ENCODE results near the gene MICAL1. TPM values are rescaled to one million over a fixed set of nuclear protein-coding genes. Genes with fewer than 3 reads are reported as not detected.

Gene MICAL1
- total RNA-seq, 1 experiment from 2014 or later, result 9.1 TPM

DNA sequence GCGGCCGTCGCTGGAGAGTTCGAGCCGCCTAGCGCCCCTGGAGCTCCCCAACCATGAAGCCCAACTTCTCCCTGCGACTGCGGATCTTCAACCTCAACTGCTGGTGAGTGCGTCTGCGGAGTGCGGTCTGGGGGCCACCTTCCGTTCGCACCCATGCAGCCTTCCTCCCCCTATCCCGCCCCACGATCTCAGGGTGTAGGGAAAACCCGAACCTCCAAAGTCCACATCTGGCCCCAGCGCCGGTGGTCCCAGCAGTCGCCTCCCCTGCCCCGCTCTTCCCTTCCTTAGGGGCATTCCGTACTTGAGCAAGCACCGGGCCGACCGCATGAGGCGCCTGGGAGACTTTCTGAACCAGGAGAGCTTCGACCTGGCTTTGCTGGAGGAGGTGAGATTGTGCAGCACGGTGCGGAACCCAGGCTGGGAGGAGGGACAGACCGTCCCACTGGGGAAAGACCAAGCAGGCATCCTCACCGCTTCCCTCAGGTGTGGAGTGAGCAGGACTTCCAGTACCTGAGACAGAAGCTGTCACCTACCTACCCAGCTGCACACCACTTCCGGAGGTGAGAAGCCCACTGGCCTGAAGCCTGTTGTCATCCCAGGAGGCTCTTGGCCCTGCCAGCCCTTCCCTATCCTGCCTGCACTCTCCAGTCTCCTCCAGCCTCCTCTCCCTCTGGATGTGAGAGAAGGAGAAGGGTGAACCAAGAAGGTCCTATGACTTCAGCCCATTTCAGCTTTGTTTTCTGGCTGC, 14.3 kb downstream of the MICAL1 start:
- DNase-seq (peak; percentile 37), ATAC-seq (peak; percentile 53)
- TSS peak; percentile 33 for BruUV-seq (replicated peaks)
- Histone ChIP-seq H3K4me2 (ENCODE audit: low read length) (peak overlapping the region; percentile 80), H3F3A (ENCODE audit: low read length, unreplicated experiment) (no peaks in the 10 kb centered on the region), H3K9me3 (ENCODE audit: low read length) (no peaks in the 10 kb centered on the region), H4K20me1 (ENCODE audit: low read length) (no peaks in the 10 kb centered on the region), H2AFZ (ENCODE audit: low read length) (peak overlapping the region; percentile 86), H3K27me3 (ENCODE audit: low read length) (no peaks in the 10 kb centered on the region), H3K36me3 (ENCODE audit: low read depth, low read length) (no peaks in the 10 kb centered on the region), H3K4me1 (ENCODE audit: insufficient read depth, low read length) (peaks cover 14% of the 10 kb centered on the region; the same call in 1 of the 2 replicates), H3K79me2 (ENCODE audit: low read length) (peaks cover 16% of the 10 kb centered on the region), H3K27ac (ENCODE audit: low read length) (peak overlapping the region; percentile 36; the same call in 1 of the 2 replicates), H3K9ac (ENCODE audit: low read length) (peak overlapping the region; percentile 86), H3K4me3 (ENCODE audit: low read length) (peak overlapping the region; percentile 84), H3K9me2 (replicated peaks; ENCODE audit: low read length) (no peaks in the 10 kb centered on the region)
- intact Hi-C loops (cut with micrococcal nuclease), result loop anchor here (1.0 kb wide), 1 partner anchor 14 kb away; the partner anchor contains the start of gene MICAL1
- CTCF ChIA-PET, result interaction anchor here (0.5 kb wide), 1 partner anchor 348 kb away, joined by 3 read pairs; no protein-coding TSS in a partner anchor
- POLR2A ChIA-PET (ENCODE audit: unreplicated experiment), result interaction anchor here (0.5 to 0.6 kb wide), 4 partner anchors 12 to 883 kb away, joined by 3 to 9 read pairs (median 6); partner anchors contain the start of gene CEP57L1
- TF ChIP-seq, protein P1, sequence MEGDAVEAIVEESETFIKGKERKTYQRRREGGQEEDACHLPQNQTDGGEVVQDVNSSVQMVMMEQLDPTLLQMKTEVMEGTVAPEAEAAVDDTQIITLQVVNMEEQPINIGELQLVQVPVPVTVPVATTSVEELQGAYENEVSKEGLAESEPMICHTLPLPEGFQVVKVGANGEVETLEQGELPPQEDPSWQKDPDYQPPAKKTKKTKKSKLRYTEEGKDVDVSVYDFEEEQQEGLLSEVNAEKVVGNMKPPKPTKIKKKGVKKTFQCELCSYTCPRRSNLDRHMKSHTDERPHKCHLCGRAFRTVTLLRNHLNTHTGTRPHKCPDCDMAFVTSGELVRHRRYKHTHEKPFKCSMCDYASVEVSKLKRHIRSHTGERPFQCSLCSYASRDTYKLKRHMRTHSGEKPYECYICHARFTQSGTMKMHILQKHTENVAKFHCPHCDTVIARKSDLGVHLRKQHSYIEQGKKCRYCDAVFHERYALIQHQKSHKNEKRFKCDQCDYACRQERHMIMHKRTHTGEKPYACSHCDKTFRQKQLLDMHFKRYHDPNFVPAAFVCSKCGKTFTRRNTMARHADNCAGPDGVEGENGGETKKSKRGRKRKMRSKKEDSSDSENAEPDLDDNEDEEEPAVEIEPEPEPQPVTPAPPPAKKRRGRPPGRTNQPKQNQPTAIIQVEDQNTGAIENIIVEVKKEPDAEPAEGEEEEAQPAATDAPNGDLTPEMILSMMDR (conservative IDR thresholded peaks at IDR 0.05; ENCODE audit: low read depth, low read length), result no peak; the same call in 1 of the 2 replicates
- TF ChIP-seq EZH2phosphoT487 (IDR thresholded peaks at IDR 0.05; ENCODE audit: borderline replicate concordance, low read length) (no peak), EZH2 (IDR thresholded peaks at IDR 0.05; ENCODE audit: low read length, unreplicated experiment) (no peak)

DNA sequence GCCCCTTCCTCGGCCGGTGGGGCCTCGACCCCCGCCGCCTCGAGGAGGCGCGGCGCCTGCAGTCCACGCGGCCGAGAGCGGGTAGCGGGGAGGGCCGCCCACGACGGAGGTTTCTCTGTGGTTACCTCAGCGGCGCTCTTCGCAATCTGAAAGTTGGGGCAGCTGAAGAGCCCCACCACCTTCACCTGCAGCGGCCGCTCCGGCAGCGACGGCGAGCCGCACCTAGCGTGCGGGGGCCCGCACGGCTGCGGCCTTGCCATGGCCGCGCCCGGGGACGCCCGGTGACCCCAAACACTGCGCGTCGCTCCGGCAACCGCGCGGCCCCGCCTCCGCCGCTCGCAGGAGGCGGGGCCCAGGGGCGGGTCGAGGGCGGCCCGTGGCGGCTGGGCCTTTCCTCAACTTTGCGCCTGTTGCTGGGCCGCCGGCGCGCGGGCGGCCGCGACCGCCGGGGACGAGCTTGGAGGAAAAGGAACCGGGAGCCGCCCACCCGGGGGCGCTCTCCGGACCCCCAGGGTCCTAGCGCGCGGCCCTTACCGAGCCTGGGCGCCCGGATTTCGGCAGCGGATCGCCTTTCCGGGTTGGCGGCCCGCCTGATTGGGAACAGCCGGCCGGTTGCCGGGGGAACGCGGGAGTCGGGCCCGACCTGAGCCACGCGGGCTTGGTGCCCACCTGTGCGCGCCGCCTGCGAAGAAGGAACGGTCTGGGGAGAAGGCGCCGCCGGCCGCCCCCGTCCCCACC, 15.1 kb downstream of the MICAL1 start, which contains the start of the genes PPIL6 and SMPD2:
PPIL6 (minus strand) TSS at position 298 of the 738 bp plus-strand sequence; CDS start at position 260, 38 bp downstream.
SMPD2 (plus strand) TSS at position 394 of the 738 bp plus-strand sequence. CDS start 398 bp downstream, outside the sequence.
- Histone ChIP-seq H3K36me3 (ENCODE audit: low read depth, low read length) (no peaks in the 10 kb centered on the region), H3K27ac (ENCODE audit: low read length) (peak within 1 kb of the TSS; percentile 36), H3K9me3 (ENCODE audit: low read length) (no peaks in the 10 kb centered on the region), H3K4me2 (ENCODE audit: low read length) (peak within 1 kb of the TSS; percentile 80), H4K20me1 (ENCODE audit: low read length) (no peaks in the 10 kb centered on the region), H3K27me3 (ENCODE audit: low read length) (no peaks in the 10 kb centered on the region), H3F3A (ENCODE audit: low read length, unreplicated experiment) (no peaks in the 10 kb centered on the region), H3K9ac (ENCODE audit: low read length) (peak within 1 kb of the TSS; percentile 86), H2AFZ (ENCODE audit: low read length) (peak within 1 kb of the TSS; percentile 86), H3K79me2 (ENCODE audit: low read length) (peaks cover 16% of the 10 kb centered on the region), H3K4me1 (ENCODE audit: insufficient read depth, low read length) (peaks cover 14% of the 10 kb centered on the region; the same call in 1 of the 2 replicates), H3K4me3 (ENCODE audit: low read length) (peak within 1 kb of the TSS; percentile 84), H3K9me2 (replicated peaks; ENCODE audit: low read length) (no peaks in the 10 kb centered on the region)
- ChIA-PET CTCF (interaction anchor here (0.5 kb wide), 1 partner anchor 347 kb away, joined by 3 read pairs; no protein-coding TSS in a partner anchor), POLR2A (ENCODE audit: unreplicated experiment) (interaction anchor here (0.5 to 0.6 kb wide), 5 partner anchors 11 to 882 kb away, joined by 3 to 9 read pairs (median 5); partner anchors contain the start of gene CEP57L1)
- TF ChIP-seq EZH2 (IDR thresholded peaks at IDR 0.05; ENCODE audit: low read length, unreplicated experiment) (no peak), EZH2phosphoT487 (IDR thresholded peaks at IDR 0.05; ENCODE audit: borderline replicate concordance, low read length) (no peak)
- TF ChIP-seq, protein P1 (conservative IDR thresholded peaks at IDR 0.05; ENCODE audit: low read depth, low read length), result no peak; the same call in 1 of the 2 replicates
- ATAC-seq (peak; percentile 81), DNase-seq (peak; percentile 81)
- no TSS peak for BruUV-seq (replicated peaks)
- intact Hi-C loops (cut with micrococcal nuclease), result loop anchor here (1.0 kb wide), 1 partner anchor 15 kb away; the partner anchor contains the start of gene MICAL1

All from PC-3 (cell line).